GM12891 (cell line): Measurements from ENCODE around the gene RAB14.

Source experiments
- POLR2A ChIP-seq: IDR thresholded peaks from 2 replicates; pipeline ENCODE4 v1.6.1; 2011; ENCODE audit warnings: low read depth, low read length, control low read depth
- POLR2AphosphoS5 ChIP-seq: IDR thresholded peaks from 2 replicates; pipeline ENCODE4 v1.6.1; 2011; ENCODE audit warnings: low read depth, low read length, control low read depth
- SPI1 ChIP-seq: IDR thresholded peaks from 2 replicates; pipeline ENCODE4 v1.6.1; 2011; ENCODE audit warnings: low read depth, low read length, control low read depth
- TAF1 ChIP-seq: IDR thresholded peaks from 2 replicates; pipeline ENCODE4 v1.6.1; 2011; ENCODE audit warnings: low read depth, low read length, control low read depth

DNA sequence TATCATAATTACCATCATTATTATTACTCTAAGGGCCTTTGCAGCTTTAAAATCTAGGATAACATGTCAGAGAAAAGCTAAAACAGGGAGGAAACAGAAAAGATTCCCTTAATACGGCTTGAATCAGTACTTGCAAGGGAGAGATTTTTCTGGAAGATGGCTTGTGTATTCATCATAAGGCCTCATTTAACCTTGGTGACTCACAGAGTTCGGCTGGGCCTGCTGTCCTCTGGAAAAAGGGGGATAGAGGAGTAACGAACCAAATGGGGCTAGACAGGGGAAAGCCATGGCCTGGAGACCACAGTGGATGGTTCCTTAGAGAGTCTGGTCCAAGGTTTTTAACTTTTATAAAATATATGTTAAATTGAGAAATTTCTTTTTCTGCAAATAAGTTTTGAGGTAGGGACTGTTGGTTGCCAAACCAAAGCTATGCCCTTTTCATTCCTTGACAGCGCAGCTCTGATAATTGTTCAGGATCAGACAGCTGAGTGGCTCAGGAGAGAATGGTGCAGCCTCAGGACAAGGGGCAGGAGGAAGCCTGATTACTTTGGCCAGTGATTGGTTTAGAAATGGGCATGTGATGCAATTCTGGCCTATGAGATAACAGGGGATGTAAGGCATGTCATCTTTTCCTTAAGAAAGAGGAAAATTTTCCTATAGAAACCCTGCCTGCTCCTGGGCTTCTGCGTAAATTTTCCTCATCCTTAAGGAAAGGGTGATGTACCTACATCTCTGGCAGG, 40.7 kb upstream of the RAB14 start:
- TF ChIP-seq POLR2A (no peak), TAF1 (no peak), POLR2AphosphoS5 (no peak), SPI1 (no peak)
